Activated naive CD4-positive, alpha-beta T cell treated with anti-CD3 and anti-CD28 coated beads, Interleukin-2, amount 10 ng/mL, durations not matched to agents 7 days and 5 days (primary cell): ENCODE results near the gene ATXN1.

ENCODE experiments used
- CTCF ChIA-PET: fragments of 350-600 bp; sonication (Branson Sonifier 250); formaldehyde crosslinking; loops from one replicate; lab custom pipeline; 2021; ENCODE audit warnings: antibody characterized with exemption; lab: Charles Lee
- DNase-seq: peaks from one replicate; pipeline ENCODE4 v3.0.0-alpha.2; 2020
- H3K27ac Mint-ChIP-seq: one replicate; pipeline ENCODE4 v1.8.0; 2021; ENCODE audit warnings: mild to moderate bottlenecking, moderate library complexity, mixed read lengths
- H3K27me3 Mint-ChIP-seq: one replicate; pipeline ENCODE4 v1.8.0; 2021; ENCODE audit warnings: mild to moderate bottlenecking, mixed read lengths
- H3K36me3 Mint-ChIP-seq: one replicate; pipeline ENCODE4 v1.8.0; 2021; ENCODE audit warnings: mixed read lengths
- H3K4me1 Mint-ChIP-seq: one replicate; pipeline ENCODE4 v1.8.0; 2021; ENCODE audit warnings: mixed read lengths
- H3K4me3 Mint-ChIP-seq: one replicate; pipeline ENCODE4 v1.8.0; 2021; ENCODE audit warnings: mild to moderate bottlenecking, moderate library complexity, mixed read lengths
- H3K9me3 Mint-ChIP-seq: one replicate; pipeline ENCODE4 v1.8.0; 2021; ENCODE audit warnings: mixed read lengths

The ATXN1 gene

DNA sequence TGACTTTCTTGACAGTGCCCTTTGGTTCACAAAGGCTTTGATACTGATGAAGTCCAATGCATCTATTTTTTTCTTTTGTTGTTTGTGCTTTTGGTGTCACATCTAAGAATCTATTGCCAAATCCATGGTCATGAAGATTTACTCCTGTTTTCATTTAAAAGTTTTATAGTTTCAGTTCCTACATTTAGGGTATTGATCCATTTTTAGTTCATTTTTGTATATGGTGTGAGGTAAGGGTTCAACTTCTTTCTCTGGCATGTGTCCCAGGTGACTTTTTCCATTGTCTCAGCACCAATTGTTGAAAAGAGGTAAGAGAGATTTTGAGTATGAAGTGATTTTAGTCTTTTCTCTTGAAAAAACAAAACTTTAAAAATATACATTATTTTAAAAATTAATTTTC, 262.3 kb downstream of the ATXN1 start:
- Mint-ChIP-seq H3K36me3 (peaks cover 17% of the 10 kb centered on the region), H3K4me1 (peaks cover 29% of the 10 kb centered on the region), H3K27me3 (peaks cover 4% of the 10 kb centered on the region), H3K9me3 (peaks cover 9% of the 10 kb centered on the region), H3K4me3 (no peak overlapping the region), H3K27ac (no peak overlapping the region)
- no peak for DNase-seq
- CTCF ChIA-PET: interaction anchor here (0.8 to 2.6 kb wide), 2 partner anchors 12 to 466 kb away, joined by 3 to 11 read pairs; no protein-coding TSS in a partner anchor

GRCh38 chr6:16498237-16498636, 263.0 kb downstream of the ATXN1 start:
- Mint-ChIP-seq H3K4me3 (no peak overlapping the region), H3K27me3 (peaks cover 2% of the 10 kb centered on the region), H3K4me1 (peaks cover 26% of the 10 kb centered on the region), H3K27ac (no peak overlapping the region), H3K36me3 (peaks cover 14% of the 10 kb centered on the region), H3K9me3 (peaks cover 9% of the 10 kb centered on the region)
- CTCF ChIA-PET: interaction anchor here (0.8 to 2.6 kb wide), 2 partner anchors 13 to 467 kb away, joined by 3 to 11 read pairs; no protein-coding TSS in a partner anchor
- DNase-seq: no peak

DNA sequence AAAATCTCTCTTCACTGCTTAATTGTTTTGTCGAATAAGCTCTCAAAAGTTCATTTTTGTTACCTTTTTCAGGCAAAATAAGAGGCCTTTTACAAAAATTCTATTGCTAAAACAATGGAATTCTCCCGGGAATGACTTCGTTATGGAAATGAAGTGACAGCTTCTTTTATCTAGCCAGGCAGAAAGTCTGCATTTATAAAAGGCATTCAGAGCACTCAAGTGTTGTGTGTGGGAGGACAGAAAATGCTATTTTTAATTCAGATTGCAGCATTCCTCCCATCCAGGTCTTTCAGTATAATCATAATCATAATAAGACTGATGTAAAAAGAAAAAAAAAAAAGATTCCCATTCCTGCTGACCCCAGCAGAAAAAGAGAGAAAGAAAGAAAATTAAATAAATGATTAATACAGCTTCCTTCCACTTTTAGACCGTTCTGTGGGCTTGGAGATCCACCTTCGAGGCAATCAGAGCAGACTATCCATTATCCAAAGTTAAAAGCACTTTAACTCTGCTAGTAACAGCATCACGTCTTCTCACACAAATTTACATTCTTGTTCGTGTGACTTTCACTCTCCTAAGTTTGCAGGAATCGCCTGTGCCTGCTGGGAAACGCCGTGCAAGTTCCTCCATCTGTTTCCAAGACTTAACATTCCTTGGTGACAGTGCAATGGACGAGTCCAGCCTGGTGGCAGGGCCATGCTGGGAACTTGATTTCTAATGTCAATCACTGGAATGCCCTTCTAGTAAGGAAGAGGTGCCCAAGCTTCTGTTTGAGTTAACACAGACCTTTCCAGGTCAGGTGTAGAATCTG, 264.1 kb downstream of the ATXN1 start:
- H3K4me1 Mint-ChIP-seq: peaks cover 29% of the 10 kb centered on the region

DNA sequence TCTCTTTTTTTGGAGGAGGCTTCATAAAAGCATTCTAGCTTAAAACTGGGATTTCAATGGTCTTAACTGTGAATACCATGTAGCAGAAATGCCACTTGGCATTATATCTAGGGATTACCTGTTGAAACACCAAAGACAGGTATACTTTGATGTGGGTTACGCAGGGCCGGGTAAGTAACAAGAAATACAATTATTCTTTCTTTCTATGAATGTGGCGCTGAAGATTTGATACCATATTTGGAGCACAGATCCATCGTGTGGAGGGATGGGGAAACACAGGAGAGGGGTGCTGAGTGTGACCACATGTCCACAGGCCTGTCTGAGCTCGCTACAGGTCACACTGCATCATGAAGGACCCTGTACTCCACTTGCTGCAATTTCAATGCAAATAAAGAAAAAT, 265.1 kb downstream of the ATXN1 start:
- peaks cover 9% of the 10 kb centered on the region for H3K9me3 Mint-ChIP-seq
- H3K4me3 Mint-ChIP-seq: no peak overlapping the region
- no peak overlapping the region for H3K27ac Mint-ChIP-seq
- H3K4me1 Mint-ChIP-seq: peaks cover 31% of the 10 kb centered on the region
- no peak for DNase-seq
- no peaks in the 10 kb centered on the region for H3K27me3 Mint-ChIP-seq
- CTCF ChIA-PET: interaction anchor here (0.7 to 2.9 kb wide), 8 partner anchors 15 to 267 kb away, joined by 3 to 17 read pairs (median 3); no protein-coding TSS in a partner anchor
- H3K36me3 Mint-ChIP-seq: peaks cover 10% of the 10 kb centered on the region

More for the DNA sequence above, 264.1 kb downstream of the ATXN1 start:
- Mint-ChIP-seq H3K4me3 (no peak overlapping the region), H3K9me3 (peaks cover 9% of the 10 kb centered on the region), H3K27me3 (no peaks in the 10 kb centered on the region), H3K36me3 (peaks cover 17% of the 10 kb centered on the region), H3K27ac (no peak overlapping the region)
- DNase-seq: no peak
- CTCF ChIA-PET: interaction anchor here (0.8 to 2.9 kb wide), 5 partner anchors 14 to 94 kb away, joined by 3 to 17 read pairs (median 3); no protein-coding TSS in a partner anchor

- H3K27ac Mint-ChIP-seq: no peak overlapping the region
- H3K36me3 Mint-ChIP-seq: peaks cover 7% of the 10 kb centered on the region
- no peak overlapping the region for H3K4me3 Mint-ChIP-seq
- peaks cover 38% of the 10 kb centered on the region for H3K4me1 Mint-ChIP-seq
- no peak for DNase-seq
- CTCF ChIA-PET: interaction anchor here (1.2 to 2.9 kb wide), 2 partner anchors 11 to 16 kb away, joined by 3 to 17 read pairs; no protein-coding TSS in a partner anchor
- H3K9me3 Mint-ChIP-seq: peaks cover 9% of the 10 kb centered on the region
- H3K27me3 Mint-ChIP-seq: no peaks in the 10 kb centered on the region
Observed at GRCh38 chr6:16494793-16495192, 266.5 kb downstream of the ATXN1 start.

DNA sequence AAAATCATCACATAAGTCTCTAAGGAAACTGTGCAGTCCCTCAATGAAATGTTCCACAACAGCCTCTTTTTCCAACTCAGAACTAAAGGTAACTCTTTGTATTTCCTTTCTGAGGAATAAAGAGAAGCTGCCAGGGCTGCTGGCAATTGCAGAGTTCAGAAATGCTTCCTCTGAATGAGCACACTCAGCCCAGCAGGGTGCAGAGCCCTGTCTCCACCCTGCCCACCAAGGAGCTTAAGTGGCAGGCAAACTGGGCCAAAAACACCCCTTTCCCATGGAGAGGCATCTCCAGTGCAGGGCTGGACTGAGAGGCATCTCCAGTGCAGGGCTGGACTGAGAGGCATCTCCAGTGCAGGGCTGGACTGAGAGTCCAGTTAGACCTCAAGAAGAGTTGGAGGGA, 267.5 kb downstream of the ATXN1 start:
- H3K27ac Mint-ChIP-seq: no peak overlapping the region
- H3K9me3 Mint-ChIP-seq: peaks cover under 1% of the 10 kb centered on the region
- H3K4me3 Mint-ChIP-seq: no peak overlapping the region
- H3K4me1 Mint-ChIP-seq: peaks cover 47% of the 10 kb centered on the region
- no peak for DNase-seq
- no peaks in the 10 kb centered on the region for H3K27me3 Mint-ChIP-seq
- CTCF ChIA-PET: interaction anchor here (1.0 to 1.6 kb wide), 2 partner anchors 9 to 18 kb away, joined by 3 read pairs; no protein-coding TSS in a partner anchor
- H3K36me3 Mint-ChIP-seq: peaks cover 11% of the 10 kb centered on the region

- Mint-ChIP-seq H3K36me3 (peaks cover 15% of the 10 kb centered on the region), H3K4me3 (no peak overlapping the region), H3K4me1 (peaks cover 54% of the 10 kb centered on the region), H3K27me3 (no peaks in the 10 kb centered on the region), H3K27ac (no peak overlapping the region), H3K9me3 (no peaks in the 10 kb centered on the region)
- no peak for DNase-seq
- CTCF ChIA-PET: interaction anchor here (1.0 to 1.6 kb wide), 2 partner anchors 8 to 18 kb away, joined by 3 read pairs; no protein-coding TSS in a partner anchor
Observed at GRCh38 chr6:16493112-16493511, 268.1 kb downstream of the ATXN1 start.

DNA sequence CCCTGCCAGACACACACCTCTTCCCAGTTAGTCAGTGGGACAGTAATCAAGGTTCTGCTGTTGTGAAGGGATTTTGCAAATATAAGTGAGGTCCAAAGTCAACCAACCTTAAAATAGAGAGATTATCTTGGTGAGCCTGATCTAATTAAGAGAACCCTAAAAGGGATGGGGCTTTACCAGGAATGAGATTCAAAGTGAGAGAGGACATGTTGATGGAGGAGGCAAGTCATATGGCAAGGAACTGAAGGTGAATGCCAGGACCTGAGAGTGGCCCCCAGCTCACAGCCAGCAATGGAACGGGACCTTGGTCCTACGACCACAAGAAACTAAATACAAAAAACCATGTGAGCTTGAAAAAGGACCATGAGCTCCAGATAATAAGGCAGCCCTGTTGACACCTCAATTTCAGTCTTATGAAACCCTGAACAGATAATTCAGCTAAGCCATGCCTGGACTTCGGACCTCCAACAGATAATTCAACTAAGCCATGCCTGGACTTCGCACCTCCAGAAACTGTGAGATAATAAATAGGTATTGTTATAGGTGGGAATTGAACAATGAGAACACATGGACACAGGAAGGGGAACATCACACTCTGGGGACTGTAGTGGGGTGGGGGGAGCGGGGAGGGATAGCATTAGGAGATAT, 269.5 kb downstream of the ATXN1 start:
- CTCF ChIA-PET: no interaction called here
- peaks cover 67% of the 10 kb centered on the region for H3K4me1 Mint-ChIP-seq
- no peaks in the 10 kb centered on the region for H3K9me3 Mint-ChIP-seq
- peaks cover 23% of the 10 kb centered on the region for H3K36me3 Mint-ChIP-seq
- no peak for DNase-seq
- no peak overlapping the region for H3K27ac Mint-ChIP-seq
- H3K27me3 Mint-ChIP-seq: no peaks in the 10 kb centered on the region
- H3K4me3 Mint-ChIP-seq: no peak overlapping the region

- CTCF ChIA-PET: no interaction called here
- Mint-ChIP-seq H3K27ac (no peak overlapping the region), H3K36me3 (peaks cover 35% of the 10 kb centered on the region), H3K4me3 (no peak overlapping the region), H3K4me1 (peaks cover 70% of the 10 kb centered on the region), H3K9me3 (no peaks in the 10 kb centered on the region), H3K27me3 (no peaks in the 10 kb centered on the region)
- DNase-seq: no peak
Observed at GRCh38 chr6:16490616-16491015, 270.6 kb downstream of the ATXN1 start.

- Mint-ChIP-seq H3K9me3 (no peaks in the 10 kb centered on the region), H3K4me3 (no peak overlapping the region), H3K36me3 (peaks cover 46% of the 10 kb centered on the region), H3K27me3 (no peaks in the 10 kb centered on the region), H3K4me1 (peaks cover 76% of the 10 kb centered on the region), H3K27ac (no peak overlapping the region)
- CTCF ChIA-PET: interaction anchor here (2.1 kb wide), 1 partner anchor 23 kb away, joined by 9 read pairs; no protein-coding TSS in a partner anchor
- no peak for DNase-seq
Observed at GRCh38 chr6:16488813-16489212, 272.4 kb downstream of the ATXN1 start.

DNA sequence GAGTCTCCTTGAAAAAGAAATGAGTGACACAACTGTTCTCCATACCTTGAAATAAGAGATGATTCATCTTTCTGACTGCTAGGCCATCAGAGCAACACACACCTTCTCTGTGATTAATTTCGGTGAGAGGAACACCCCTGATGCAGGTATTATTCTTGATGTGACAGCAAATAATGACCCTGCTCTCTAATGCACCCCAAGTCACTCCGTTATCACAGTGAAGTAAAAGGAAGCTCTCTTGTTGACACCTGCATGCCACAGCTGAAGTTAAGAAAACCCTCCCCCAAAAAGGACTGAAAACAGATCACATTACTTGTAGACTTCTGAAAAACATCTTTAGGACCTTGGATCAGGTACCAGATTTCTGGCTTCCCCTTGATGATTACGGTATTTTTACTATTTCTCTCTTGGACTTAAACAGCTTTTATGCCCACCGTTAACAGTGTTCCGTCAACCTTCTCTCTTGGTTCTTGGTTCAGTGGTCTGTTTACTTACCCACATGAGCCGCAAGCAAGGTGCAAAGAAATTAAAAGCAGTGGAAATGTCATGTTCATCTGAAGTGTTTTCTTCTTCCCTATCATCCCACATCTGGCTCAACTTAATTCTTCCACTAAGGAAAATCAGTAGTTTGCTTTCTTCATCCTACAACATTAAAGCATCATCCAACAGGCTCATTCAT, 273.1 kb downstream of the ATXN1 start:
- DNase-seq: no peak
- Mint-ChIP-seq H3K4me3 (no peak overlapping the region), H3K4me1 (peaks cover 79% of the 10 kb centered on the region), H3K9me3 (peaks cover 4% of the 10 kb centered on the region), H3K27ac (peak overlapping the region; percentile 77), H3K27me3 (no peaks in the 10 kb centered on the region), H3K36me3 (peaks cover 50% of the 10 kb centered on the region)
- CTCF ChIA-PET: interaction anchor here (0.7 to 2.1 kb wide), 2 partner anchors 23 to 276 kb away, joined by 3 to 9 read pairs; no protein-coding TSS in a partner anchor

DNA sequence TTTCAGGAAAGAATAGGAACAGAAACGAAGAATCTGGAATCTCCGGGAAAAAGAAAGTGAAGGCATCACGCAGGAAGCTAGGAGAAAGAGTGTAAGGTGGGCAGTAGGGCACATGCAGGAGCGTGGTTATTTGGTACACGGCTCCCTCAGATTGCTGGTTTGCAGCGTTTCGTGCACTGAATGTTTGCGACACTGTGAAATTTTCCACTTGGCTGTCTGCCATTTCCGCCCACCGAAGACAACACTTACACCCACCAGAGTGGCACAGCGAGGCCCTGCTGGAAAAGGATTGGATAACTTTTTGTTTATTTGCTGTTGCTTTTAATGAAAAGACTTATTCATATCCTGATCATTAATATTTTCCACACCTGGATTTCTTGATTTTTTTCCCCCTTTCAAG, 274.6 kb downstream of the ATXN1 start:
- Mint-ChIP-seq H3K4me1 (peaks cover 89% of the 10 kb centered on the region), H3K4me3 (no peak overlapping the region), H3K27me3 (no peaks in the 10 kb centered on the region), H3K36me3 (peaks cover 45% of the 10 kb centered on the region), H3K27ac (peak overlapping the region; percentile 47), H3K9me3 (peaks cover 6% of the 10 kb centered on the region)
- no peak for DNase-seq
- CTCF ChIA-PET: no interaction called here

DNA sequence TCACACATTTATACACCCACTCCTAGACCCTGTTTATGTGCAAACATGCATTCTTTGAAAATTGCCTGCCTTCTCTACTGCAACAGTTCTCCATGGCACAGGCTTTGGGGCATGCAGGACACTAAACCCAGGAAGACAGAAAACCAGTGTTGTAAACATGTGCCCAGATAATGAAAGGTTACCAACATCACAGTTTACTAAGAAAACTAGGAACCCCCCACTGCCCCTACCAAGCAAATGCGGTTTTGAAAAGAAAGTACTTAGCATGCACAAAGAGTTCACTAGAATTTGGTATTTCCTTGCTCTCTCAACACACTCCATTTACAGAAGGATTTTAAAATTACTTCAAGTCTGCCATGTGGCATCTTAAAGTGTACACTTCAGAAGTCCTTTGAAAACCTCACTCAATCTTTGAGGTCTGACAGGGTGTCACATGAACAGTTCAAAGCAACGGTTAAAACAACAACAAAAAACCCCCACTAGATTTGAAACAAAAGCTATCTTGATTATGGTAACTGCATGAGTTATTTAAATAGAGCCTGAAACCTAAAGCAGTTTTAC, 277.9 kb downstream of the ATXN1 start:
- CTCF ChIA-PET: interaction anchor here (0.9 to 1.0 kb wide), 3 partner anchors 12 to 58 kb away, joined by 3 read pairs; no protein-coding TSS in a partner anchor
- H3K9me3 Mint-ChIP-seq: peaks cover 8% of the 10 kb centered on the region
- H3K4me3 Mint-ChIP-seq: peak overlapping the region; percentile 27
- DNase-seq: peak; percentile 56
- no peaks in the 10 kb centered on the region for H3K27me3 Mint-ChIP-seq
- peaks cover 54% of the 10 kb centered on the region for H3K36me3 Mint-ChIP-seq
- H3K4me1 Mint-ChIP-seq: peaks cover 93% of the 10 kb centered on the region
- H3K27ac Mint-ChIP-seq: peak overlapping the region; percentile 94
